Stimulated activated CD8-positive, alpha-beta memory T cell treated with anti-CD3 and anti-CD28 coated beads, Interleukin-7, amount 100 ng/mL, for 24 hours (primary cell): ENCODE data around the gene ACSM2B.
"Not testable (repeated sequence)": the region's sequence is repeated elsewhere in the genome, so short reads cannot be mapped to it uniquely, and the experiment has no call there.

Experiments
- DNase-seq: peaks from one replicate; pipeline ENCODE4 v3.0.0-alpha.2; 2020; ENCODE audit warnings: low read depth

ACSM2B gene

DNA sequence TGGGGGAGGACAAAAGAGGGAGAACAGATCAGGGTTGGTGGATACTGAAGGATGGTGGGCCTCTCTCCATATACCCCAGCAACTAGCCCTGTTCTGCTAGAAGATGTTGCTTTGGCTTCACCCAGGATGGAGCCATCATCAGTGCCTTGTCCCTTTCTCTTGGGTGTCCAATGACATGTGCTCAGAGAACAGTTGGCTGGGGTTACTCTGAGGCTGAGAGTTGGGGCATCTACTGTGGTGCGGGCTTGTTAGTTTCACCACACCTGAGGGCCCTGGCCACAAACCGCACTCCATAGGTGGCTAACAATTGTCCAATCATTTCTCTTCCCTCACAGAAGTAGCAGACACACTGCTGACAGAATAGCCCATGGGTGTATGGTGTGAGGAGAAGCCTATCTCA is 18.9 kb upstream of the ACSM2B start:
- DNase-seq = not testable (repeated sequence)

DNA sequence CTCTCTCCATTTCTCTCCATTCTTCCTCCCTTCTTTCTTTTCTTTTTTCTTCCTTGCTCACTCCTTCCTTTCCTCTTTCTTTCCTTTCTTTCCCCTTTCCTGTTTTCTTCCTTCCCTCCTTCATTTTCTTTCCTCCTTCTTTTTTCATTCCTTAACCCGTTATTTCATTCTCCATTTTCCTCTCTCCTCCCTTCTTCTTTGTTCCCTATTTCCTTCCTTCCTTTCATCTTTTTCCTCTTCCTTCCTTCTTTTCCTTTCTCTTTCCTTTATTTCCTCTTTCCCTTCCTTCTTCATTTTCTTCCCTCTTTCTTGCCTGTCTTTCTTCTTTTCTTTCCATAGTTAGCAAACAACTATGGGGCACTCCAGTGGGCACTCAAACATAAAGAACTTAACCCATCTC is 16.6 kb upstream of the ACSM2B start:
- DNase-seq = not testable (repeated sequence)

DNA sequence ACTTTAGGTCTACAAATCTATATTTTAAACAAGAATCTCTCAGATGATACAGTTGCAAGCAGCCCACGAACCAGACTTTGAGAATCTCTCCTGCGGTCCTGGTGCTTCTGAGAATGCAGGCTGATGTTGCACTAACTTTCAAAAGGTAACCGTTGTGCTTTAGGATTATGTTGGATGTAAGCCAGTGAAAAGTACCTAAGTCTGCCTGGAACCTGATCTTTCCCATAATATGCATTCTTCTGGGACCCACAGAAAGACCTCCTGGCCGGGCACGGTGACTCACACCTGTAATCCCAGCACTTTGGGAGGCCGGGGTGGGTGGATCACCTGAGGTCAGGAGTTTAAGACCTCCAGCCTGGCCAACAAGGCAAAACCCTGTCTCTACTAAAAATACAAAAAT is 13.3 kb upstream of the ACSM2B start:
- DNase-seq = not testable (repeated sequence)

DNA sequence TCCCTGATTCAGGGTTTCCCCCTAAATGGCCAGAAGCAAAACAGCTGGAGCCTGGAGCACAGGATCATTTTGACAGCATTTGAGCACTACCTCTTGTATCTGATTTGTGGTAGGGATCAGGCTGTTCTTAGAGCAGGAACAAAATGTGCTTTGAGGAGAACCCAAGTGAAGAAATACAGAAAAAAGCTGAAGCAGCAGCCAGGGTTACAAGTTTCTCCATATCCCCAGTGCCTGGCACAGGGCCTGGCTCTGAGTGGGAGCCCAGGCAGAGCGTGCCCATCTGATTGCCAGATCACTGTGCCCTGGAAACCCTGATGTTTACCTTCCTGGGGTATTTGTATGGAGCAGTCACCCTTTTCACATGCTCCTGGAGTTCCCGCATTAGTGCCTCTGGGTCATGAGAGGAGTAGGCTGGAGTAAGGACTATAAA is 11.5 kb upstream of the ACSM2B start:
- DNase-seq = not testable (repeated sequence)

DNA sequence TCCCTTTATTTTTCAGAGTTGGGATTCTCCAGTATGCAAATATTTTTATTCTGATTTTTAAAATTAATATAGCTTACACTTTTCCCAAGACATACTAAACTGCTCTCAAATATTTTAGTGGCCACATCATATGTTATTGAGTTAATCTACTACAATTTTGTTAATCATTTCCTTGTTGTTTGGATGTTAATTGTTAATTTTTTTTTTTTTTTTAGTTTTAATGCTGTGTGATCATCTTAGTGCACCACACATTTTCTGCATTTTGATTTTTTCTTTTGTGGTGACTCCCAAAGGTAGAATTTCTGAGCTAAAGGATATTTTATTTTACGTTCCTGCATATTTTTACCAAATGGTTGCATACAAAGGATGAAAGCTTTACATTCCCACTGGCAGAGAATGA is 10.5 kb upstream of the ACSM2B start:
- DNase-seq = not testable (repeated sequence)

DNA sequence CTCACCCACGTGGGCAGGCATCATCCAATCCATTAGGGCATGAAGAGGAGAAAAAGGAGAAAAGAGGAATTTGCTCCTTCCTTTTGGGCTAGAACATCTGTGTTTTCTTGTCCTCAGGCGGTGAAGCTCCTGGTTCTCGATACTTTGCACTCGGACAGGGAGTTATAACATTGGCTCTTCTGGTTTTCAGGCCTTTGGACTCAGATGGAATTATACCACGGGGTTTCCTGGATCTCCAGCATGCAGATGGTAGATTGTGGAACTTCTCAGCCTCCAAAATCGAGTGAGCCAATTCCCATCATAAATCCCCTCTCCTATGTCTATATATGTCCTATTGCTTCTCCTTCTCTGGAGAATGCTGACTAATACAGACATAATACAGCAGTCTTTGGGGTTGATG is 9.9 kb upstream of the ACSM2B start:
- DNase-seq = not testable (repeated sequence)

DNA sequence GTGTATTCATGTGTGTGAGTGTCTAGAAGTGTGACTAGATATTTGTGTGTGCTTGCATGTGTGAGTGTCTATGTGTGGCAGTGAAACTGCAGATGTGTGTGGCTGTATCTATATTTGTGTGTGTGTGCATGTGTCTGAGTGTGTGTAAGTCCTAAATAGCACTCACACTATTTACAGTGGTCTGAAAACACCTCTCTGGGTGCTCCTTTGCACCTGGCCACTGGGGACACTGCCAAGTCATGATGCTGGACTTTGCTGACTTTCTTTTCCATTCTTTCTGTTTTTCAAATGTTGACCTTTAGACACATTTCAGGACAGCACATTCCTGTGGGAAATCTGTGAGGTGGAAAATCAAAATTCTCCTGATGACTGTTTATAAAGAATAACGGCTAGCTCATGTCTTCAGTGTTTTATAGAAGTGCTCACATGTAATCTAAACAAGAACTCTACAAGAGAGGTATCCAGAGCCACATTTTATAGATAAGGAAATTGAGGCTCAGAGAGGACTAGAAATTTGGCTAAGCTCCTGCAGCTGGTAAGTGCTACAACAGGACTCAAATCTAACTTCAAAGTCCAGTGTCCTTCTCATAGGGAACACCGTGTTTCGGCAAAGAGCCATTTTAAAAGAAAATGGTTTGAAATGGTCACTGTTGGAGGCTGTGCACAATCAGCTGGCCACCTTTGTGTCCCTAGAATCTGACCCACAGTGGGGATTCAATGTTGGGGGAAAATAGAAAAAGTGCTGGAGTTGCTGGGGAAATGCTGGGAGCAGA is 4.5 kb upstream of the ACSM2B start:
- DNase-seq = not testable (repeated sequence)

DNA sequence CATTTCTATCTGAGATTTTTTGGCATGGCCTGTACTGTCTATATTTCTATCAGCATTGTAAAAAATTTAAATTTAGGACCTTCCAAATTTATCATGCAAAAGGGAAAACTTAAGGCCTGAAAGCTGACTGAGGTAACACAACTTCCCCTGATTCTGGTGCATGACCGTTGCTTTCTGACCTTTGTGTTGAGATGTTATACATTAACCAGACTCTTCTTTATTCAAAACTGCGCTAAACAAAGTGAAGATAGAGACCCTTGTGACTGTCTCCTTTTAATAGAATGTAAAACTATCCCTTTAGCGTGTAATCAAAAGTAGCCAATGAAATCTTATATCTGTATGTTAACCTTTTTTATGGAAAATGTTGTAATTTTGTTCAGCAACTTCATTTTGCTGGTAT is 1.9 kb upstream of the ACSM2B start:
- not testable (repeated sequence) for DNase-seq

DNA sequence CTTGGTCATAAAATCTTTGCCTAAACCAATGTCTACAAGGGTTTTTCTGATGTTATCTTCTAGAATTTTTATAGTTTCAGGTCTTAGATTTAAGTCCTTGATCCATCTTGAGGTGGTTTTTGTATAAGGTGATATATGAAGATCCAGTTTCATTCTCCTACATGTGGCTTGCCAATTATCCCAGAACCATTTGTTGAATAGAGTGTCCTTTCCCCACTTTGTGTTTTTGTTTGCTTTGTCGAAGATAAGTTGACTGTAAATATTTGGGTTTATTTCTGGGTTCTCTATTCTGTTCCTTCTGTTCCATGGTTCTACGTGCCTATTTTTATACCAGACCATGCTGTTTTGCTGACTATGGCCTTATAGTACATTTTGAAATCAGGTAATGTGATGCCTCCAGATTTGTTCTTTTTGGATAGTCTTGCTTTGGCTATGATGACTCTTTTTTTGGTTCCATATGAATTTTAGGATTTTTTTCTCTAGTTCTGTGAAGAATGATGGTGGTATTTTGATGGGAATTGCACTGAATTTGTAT is 7.0 kb downstream of the ACSM2B start:
- DNase-seq = not testable (repeated sequence)

DNA sequence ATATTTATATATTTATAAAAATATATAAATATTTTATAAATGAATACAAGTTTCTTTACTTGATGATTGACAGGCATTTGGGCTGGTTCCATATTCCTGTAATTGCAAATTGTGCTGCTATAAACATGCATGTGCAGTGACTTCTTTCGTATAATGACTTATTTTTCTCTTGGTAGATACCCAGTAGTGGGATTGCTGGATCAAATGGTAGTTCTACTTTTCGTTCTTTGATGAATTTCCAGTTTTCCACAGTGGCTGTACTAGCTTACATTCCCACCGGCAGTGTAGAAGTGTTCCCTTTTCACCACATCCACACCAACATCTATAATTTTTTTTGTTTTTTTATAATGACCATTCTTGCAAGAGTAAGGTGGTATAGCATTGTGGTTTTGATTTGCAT is 7.8 kb downstream of the ACSM2B start:
- no peak for DNase-seq

DNA sequence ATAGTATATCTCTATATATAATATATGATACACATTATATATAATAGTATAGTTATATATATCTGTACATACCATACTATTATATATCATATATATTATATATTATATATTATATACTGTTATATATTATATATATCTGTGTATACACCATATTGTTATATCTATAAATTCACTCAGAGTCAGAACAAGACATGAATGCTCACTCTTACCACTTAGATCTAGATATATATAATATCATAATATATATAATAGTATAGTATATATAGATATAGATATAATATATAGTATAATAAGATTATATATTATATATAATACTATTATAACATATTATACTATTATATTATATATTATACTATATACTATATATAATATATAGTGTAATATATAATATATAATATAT is 9.3 kb downstream of the ACSM2B start:
- DNase-seq = no peak

DNA sequence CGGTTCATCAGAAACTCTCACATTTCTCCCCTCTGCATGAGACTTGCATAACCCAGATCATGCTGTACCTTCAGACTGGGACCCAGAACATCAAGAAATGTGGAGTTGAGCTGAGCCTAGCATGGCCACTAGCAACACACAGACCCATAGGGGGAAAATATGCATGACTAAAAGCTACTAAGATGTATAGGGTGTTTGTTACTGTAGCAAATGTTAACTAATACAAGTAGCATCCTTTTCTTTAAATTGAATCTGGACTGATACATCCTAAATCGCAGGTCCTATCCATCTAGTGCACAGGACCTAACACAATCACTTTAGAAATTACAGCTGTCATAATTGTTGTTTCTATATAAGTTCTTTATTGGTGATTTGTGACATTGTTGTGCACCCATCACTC is 10.8 kb downstream of the ACSM2B start:
- DNase-seq = not testable (repeated sequence)

DNA sequence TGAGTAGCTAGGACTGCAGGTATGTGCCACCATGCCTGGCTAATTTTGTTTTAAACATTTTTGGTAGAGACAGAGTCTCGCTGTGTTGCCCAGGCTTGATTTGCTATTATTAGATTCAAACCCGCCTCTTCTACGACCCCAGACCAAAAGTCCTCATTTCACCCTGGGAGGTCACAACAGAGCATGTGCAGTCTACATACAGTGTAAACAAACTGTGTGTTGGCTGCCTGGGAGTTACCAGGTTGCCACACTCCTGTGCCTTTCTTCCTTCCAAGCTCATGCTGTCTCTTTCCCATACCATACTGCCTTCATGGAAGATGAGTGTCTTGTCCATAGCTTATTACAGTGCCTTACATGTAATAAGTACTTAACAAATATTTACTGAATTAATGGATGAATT is 11.9 kb downstream of the ACSM2B start:
- not testable (repeated sequence) for DNase-seq

DNA sequence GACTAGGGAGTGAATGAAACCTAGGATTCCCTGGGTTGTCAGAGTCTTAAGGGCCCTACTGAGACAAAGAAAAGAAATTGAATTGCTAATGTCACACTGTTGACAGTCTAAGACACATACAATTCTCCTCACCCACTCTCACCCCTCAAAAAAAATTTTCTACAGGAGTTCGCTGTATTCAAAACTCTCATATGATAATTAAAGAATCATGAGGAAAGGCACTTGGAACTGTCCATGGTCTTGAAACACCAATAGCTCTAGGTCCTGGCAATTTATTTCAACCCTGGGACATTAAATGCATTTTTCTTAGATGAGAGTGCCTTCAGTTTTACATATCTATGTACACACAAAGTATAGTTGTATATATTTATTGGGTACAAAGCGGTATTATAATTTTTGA is 20.5 kb downstream of the ACSM2B start:
- DNase-seq = not testable (repeated sequence)

DNA sequence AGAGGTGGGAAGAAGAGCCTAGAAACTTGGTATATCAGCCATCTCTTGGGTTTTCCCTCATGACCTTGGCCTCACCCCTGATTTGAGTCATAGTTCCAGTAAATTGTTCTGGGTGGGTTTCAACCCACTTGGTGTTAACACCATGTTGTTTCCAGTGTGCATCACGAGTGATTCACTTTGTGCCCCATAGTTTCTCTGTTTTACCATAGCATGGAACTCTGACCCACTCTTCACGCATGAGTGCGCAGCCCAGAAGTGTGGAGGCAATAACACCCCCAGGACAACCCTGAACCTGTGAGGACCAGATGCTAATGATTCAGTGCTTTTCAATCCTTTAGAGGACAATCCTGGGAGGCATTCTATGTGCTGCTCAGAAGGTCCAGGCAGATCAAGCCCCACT is 21.5 kb downstream of the ACSM2B start:
- not testable (repeated sequence) for DNase-seq

DNA sequence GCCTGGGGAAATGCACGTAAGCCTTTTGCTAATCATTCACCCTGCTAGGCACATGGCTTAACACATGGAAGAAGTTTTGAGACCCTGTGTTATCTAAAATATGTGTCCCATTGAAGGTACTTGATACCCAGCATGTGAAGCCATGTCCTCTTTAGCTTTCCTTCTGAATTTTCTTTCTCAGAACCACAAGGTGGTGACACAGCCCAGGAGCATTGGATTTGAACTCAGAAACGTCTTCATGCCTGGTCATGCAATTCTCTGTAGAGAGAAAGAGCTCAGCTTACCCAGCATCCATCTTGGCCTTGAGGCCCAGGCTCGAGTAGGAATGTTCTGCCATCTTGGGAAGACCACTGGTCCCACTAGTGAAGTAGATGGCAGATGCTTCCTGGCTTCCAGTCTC is 22.7 kb downstream of the ACSM2B start:
- not testable (repeated sequence) for DNase-seq

DNA sequence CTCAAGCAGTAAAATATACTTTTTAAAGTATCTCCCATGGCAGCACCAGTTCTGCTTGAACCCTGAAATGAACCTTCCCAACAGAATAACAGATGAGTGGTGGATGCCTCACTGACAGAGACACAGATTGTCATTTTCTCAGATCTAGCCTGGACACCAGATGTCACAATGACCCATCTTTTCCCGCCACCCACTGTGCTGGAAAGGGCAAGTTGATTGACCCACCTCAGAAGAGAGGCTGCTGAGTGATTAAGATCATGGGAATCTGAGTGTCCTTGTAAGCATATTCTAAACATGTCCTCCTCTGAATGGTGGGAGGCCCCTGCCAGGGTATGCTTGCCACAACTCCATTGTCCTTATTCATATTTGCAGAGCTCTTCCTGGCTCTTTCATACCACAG is 29.2 kb downstream of the ACSM2B start:
- not testable (repeated sequence) for DNase-seq

DNA sequence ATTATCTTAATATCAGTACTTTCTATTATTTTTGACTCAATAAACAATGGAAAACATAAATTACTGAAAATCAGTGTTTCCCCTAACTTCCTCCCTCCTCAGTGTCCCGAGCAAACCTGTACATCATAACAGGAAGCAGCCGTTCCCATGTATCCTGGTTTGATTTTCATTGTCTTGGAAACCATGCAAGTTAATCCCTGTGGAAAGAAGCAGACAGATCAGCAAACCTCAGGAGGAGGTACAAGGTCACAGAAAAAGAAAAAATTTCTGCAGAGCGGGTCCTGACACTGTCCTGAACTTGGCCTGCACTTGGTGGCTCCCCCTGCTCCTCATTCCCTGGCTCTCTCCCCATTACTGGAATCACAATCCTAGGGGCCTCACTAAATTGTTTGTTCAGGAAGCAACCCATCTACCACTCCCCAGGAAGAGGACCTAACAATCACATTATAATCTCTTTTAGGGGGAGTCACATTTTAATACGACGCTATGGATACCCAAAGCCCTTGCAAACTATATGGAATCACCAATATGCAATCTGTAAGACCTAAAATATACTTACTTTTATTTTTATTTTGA is 29.8 kb downstream of the ACSM2B start:
- not testable (repeated sequence) for DNase-seq

DNA sequence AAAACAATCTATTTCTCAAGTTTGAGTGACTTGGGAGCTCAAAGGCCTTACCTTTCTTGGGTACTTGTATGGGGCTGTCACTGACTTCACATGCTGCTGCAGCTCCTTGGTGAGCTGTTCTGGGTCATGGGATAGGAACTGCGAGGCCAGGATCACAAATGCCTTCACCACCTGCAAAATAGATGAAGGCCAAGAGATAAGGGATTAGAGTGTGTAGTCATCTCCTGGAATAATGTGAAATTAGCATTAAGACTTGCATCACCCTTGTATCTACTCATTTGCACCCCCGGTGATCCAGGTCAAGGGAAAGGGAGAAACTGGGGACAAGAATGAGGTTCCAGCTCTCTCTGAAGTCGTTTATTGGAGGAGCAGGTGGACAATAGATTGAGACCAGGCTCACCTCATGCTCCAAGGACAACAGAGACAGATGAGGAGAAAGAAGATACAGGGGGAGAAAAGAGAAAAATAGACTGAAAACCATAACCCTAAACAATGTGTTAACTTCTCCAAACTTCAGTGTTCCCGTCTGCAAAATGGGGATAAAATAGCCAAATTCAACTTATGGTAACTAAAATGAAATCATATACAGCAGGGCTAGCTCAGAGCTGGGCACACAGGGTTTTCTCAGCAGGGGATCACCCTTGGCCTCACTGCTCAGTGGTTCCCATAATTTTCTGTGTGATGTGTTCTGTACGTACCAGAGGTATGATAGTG is 35.4 kb downstream of the ACSM2B start:
- DNase-seq = not testable (repeated sequence)

DNA sequence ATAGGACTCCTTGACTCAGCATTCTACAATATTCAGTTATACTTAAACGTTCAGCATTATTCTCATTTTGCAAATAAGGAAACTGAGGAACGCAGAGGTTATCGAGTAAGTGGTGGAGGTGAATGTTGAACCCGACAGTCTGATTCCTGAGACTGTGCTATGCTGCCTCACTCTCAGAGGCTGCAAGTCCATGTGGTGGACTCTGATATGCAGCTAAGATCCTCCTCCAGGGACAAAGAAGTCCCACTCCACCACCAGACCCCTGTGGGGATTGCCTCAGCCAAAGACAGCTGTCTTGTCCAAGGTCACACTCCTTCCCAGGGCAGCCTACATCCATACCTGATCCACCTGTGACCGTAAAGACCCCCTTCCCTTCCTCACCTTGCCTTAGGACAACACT is 37.5 kb downstream of the ACSM2B start:
- DNase-seq = no peak

DNA sequence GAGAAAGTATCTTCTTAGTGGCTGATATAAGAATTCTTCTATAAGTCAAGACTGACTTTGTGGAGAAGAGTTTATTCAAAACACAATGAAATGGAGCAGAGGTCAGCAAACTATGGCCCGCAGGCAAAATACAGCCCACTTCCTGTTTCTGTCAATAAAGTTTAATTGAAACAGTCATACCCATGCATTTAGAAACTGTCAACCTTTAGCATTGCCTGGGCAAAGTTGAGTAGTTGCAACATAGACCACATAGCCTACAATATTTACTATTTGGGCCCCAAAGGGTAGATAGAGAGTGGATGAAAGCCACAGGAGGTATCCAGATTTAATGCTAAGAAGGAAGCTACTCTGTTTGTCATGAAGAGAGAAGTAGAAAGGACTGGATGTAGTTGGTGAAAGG is 38.0 kb downstream of the ACSM2B start:
- no peak for DNase-seq

DNA sequence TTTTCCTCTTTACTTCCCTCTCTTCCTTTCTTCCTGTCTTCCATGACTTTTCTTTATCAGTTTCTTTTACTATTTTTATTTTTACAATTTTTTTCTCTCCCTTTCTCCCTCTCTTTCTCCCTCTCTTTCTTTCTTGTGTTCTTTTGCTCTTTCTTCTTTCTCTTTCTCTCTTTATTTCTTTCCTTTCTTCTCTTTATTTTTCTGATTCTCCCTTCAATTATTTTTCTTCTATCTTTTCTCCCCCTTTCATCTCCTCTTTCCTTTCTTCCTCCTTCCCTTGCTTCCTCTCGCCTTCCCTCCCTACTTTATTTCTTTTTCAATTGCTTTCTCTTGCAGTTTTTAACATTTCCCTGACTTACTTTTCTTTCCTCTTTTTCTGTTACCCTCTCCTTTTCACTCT is 39.5 kb downstream of the ACSM2B start:
- DNase-seq = not testable (repeated sequence)

DNA sequence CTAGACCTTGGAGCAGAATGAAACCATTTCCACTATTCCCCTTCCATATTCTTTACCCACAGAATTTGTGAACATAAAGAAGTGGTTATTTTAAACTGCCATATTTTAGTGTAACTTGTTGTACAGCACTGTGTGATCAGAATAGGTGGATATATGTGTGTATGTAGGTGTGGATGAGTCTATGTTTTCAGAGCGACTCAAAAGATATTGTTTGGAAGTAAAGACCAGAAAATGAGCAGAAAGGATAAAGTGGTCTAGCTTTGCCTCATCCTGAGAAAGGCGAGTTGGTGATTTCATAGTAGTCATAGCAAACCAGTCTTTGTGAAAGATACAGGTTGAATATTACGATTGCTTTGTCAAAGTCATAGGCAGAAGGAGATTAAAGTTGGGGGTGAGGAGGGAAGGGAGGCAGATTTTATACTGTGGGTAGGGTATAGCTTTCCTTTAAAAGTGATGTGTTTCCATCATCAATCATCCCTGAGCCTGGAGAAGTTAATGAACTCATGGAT is 43.8 kb downstream of the ACSM2B start:
- DNase-seq = not testable (repeated sequence)
